ENCODE measurements around the gene ASCL5.

Gene ASCL5

DNA sequence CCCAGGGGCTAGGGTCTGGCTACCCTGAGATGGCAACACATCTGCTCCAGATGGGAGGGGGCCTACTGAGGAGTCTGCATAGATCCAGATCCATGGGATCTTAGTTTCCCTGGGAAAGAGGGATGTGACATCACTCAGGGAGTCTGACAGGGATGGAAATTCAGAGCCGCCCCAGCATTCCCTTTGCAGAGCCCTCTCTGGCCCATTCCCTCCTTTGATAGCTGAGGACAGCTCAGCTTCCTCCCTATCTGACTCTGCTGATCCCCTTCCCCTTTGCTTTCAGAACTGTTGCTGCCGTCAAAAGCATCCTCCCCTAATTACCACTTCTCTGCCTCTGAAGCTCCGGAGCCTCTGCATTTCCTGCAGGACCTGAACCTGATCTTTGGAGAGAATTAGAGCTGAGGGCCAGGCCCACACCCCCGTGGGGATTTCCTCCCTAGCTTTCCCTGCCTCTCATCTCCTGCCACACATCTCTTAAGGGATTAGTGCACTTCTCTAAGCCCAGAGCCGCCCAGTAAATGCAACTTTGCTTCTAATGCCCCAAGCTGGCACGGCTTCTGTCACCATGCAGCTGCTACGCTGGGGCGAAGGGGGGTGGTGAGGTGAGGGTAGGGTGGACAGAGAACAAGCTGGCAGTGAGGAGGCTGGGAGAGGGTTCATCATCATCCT lies 9.5 kb upstream of the ASCL5 start:
- no peak for DNase-seq

DNA sequence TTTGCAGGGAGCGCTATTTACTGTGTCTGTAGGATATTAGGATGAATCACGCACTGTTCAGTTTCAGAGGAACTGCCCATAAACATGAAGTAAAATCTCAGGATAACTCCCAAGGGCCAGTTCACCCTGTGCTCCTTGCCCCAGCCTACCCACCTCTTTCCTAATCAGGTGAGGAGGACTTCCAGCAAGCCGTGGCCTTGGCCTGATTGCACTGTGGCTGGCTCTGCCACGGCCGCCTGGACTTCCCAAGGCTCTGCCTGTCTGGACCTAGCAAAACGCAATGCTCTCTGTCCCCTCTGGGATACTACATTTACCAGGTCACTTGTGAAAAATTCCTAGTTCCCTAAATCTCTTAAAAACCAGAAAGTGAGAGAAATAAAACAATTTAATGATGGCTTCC lies 7.4 kb upstream of the ASCL5 start:
- DNase-seq: no peak

DNA sequence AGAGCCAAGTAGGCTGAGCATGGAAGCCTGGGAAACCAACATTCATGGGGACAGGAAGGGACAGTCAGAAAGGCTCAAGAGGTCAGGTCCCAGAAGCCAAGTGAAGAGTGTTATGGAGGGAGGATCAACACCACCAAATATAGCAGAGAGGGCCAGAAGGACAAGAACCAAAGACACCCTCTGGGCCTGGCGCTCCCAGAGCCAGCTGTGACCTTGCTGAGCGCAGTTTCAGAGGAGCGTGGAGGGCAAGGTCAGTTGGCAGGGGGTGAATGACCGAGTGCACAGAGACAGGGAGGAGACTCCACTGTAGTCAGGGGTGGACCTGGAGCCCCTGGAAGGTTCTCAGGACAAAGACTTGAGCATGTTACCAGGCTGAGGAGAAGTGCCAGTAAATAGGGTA lies 4.4 kb upstream of the ASCL5 start:
- no peak for DNase-seq

DNA sequence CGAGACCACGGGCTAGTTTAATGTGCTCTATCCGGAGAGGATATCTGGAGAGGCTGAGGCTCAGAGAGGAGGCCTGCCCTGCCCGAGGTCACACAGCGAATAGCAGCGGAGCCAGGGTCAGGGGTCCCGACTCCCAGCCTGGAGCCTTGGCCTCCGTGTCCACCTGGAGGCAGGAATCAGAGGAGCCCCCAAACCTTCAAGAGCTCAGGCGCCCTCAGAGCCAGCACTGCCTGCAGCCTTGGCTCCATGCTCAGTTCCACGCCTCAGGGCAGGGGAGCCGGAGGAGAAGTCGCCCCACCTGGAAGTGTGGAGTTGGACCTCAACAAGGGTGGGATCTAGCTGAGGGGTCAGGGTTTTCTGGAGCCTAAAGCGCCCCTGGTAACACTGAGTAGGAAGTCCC lies 2.0 kb upstream of the ASCL5 start:
- DNase-seq: no peak

DNA sequence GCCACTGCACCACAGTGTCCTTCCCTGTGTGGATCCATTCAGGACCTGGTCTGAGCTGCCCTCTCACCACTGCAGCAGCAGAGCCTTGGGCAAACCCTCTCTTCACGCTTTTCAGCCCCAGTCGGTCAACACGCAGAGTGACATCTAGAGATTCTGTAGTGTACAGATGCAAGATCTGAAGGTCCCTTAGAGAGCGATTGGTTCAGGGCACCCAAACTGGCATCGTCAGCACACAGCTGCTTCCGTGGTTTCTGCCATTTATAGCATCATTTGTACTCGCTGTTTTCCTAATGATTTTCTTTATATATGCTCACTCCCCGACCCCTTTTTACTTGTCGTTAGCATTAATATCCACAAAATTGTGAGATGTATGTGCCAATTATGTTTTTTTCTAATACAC lies 1.5 kb upstream of the ASCL5 start:
- DNase-seq: no peak

DNA sequence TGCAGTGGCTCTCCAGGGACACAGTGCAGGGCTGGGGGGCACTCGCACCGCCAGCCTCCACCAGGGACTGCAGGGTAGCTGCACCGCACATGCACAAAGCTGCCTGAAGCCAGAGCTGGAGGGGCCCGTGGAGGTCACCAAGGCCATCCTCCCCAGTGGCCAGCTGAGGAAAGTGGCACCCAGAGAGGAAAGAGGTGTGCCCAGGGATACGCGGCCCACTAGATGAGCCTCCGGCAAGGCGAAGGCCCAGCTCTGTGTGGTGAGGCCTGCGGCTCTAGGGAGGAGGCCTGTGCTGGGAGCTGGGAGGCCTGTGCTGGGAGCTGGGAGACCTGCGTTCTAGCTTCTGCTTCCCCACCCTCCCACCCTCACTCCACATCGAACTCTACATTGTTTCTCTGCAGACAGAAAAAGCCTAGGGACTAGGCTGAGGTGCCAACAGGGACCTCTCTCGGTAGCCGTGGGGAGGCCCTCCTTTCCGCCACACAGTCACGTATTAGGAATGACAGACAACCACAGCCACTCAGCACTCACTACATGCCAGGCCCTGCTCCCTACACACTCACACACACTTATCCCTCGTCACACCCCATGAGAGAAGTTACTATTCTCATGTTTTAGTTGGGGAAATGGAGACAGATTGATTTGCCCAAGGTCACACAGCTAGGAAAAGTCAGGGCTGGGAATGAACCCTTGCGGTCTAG lies 921 bp upstream of the ASCL5 start:
- DNase-seq: no peak

DNA sequence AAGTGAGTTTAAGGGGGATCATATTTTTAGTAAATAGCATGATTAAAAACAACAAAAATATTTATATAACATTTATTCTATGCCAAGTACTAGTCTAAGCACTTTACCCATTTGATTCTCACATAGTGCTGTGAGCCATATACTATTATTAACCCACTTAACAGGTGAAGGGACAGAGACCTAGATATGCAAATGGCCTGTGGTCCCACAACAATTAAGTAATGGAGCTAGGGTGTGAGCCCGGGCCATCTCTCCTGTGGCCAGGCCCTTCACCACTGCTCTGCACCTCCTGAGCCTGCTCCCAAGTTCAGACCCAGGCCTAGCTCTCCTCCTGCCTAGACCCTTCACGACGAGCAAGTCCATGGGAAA lies 537 bp downstream of the ASCL5 start:
- DNase-seq: no peak

DNA sequence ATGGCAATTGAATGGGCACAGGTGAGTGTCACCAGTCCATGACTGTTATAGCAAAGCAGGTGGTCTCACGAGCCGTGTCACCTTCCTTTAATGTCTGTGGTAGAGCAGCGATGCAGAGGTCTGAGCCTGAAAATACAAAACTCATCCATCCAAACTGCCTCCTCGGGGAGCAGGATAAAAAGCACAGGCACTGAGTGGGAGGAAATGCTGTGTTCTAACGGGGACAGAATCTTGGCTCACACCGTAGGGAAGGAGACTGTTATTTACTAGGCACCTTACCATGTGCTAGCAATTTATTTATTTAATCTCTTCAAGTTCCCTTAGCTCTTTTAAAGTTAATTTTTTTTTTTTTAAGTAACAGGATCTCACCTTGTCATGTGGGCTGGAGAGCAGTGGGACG lies 1.2 kb downstream of the ASCL5 start:
- DNase-seq: no peak

DNA sequence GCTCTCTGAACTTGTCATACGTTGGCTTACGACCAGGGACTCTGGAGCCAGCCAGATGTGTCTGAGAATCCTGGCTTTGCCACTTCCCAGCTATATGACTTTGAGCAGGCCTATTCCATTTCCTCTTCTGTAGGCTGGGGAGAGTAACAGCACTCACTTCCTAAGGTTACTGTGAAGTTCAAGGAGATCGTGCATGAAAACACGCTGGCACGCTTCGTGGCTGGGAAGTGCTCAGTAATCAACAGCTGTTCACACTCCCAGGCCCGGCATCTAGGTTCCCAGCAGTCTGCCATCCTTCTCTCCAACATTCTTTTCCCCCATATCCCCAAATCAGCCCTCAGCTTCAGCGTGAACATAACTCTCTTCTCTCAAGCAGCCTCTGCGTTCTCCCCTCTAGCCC lies 2.0 kb downstream of the ASCL5 start:
- DNase-seq: no peak

DNA sequence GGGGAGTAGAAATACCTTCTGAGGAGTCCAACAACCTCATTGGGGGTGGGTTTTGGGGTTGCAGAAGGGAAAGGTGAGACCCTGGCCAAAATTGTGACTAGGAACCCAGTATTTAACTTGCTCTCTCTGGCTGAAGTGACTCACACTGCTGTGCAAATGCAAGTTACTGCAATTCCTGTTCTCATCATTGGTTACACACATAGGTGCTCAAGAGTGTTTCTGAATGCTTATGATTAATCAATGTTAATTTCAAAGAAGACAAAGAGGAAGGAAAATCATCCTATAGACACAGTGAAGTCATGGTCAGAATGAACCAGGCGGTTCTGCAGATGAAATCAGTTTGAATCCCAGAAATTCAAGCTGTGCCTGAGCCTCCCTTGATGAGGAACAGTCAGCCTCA lies 3.1 kb downstream of the ASCL5 start:
- DNase-seq: no peak

DNA sequence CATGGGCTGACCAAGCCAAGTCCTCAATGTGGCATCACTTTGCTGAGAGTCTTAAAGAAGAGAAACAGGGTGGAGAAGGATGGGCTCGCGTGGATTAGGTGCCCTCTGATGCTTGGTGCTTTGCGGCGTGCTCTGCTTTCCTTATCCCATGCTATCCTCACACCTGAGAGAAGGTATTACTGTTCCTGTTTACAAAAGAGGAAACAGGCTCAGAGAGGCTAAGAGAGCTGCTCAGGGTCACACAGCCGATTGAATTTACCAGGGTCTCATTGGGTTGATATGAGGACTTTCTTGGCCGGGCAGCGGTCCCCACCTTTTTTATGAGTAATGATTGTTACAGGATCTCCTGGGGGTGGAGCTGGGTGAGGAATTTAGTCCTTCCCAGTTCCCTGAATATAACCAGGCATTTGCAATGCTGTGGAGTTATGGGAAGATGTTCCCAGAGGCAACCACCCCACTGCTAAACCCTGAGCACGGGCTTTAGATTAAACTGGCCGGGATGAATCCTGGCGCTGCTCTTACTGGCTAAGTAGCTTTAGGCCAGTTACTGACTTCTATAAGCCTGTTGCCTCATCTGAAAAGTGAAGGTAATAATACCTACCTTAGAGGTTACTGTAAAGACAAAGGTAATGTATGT lies 4.5 kb downstream of the ASCL5 start:
- DNase-seq: no peak

DNA sequence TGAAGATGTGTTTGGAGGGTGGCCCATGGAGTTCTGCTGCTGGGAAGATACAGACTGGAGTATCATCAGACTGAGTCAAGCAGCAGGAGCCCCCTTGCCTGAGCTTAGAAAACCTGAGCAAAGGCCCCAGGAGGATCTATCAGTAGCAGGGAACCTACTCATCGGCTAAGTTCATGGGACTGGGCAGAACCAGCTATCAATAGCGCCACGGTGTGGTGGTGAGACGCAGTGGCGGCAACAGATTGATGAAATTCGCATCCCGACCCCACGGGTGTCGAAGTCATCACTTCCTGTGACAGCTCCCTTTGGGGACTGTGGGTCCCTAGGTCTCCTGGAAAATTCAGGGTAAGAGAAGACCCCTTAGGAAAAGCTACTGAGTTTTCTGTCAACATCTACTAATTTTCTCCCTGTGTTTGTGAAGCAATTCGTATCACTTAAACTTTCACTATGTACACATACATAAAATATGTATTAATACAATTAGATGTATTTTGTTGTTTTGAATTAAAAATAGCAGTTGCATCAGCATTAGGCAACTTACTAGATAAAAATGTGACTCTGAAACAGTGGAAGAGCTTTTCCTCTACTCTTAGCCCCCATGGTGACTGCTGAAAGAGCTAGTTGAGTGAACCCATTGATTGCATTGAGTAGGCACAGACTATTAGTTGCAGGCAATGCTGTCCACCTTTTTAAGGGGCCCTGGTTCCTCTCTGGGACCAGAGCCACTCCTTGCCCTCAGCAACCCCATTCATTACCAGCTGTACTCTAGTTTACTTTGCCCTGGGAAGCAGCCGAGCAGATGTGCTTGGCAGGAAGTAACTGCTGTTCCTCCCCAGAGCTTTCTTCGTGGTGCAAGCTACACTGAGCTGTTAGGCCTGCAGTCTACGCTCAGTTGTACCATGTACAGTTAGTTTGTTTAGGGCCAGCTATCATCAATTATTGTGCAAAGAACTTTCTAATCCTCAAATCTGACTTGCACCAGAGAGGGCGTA lies 7.5 kb downstream of the ASCL5 start:
- peak; percentile 66 for DNase-seq

DNA sequence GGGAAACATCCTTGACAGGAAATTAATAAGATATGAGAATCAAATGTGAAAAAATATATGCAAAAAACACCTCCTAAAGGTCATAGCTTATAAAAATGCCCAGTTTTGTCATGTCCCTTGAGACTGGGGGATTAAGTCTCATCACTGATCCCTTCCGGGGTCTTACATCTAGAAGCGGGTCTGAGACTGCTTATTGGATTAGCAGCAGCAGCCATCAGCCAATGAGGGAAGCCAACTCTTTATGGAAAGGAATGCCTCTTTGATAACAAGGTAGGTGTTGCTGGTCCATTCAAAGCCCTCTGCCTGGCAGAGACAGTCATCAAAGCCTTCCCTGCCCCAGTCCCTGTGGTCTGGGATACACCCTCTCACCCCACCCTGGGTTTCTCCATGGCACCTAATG lies 10.9 kb downstream of the ASCL5 start:
- no peak for DNase-seq

DNA sequence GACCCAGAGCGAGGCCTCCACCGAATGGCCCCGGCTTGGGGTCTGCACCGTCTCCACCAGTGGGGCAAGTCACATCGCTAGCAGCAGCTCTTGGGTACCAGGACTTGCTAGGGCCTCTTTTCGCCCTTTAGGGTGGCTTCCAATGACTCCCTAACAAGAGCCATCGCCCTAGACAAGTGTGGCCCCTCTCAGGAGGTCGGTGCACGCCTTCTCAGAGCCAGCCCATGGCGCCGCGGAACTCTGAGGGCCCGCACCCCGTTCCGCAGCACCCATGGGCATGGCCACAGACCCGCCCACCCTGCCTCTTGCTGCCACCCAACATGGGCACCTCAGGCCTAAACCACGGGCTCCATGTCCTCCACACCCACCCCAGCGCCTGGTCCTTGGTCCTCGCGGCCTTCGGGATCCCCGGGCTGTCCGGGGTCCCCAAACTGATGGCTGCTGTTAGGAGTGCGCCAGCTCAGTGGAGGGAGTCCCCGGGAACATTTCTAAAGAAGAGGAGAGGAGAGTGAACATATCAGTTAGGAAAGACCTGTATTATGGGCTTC lies 11.5 kb downstream of the ASCL5 start:
- peak; percentile 6 for DNase-seq

DNA sequence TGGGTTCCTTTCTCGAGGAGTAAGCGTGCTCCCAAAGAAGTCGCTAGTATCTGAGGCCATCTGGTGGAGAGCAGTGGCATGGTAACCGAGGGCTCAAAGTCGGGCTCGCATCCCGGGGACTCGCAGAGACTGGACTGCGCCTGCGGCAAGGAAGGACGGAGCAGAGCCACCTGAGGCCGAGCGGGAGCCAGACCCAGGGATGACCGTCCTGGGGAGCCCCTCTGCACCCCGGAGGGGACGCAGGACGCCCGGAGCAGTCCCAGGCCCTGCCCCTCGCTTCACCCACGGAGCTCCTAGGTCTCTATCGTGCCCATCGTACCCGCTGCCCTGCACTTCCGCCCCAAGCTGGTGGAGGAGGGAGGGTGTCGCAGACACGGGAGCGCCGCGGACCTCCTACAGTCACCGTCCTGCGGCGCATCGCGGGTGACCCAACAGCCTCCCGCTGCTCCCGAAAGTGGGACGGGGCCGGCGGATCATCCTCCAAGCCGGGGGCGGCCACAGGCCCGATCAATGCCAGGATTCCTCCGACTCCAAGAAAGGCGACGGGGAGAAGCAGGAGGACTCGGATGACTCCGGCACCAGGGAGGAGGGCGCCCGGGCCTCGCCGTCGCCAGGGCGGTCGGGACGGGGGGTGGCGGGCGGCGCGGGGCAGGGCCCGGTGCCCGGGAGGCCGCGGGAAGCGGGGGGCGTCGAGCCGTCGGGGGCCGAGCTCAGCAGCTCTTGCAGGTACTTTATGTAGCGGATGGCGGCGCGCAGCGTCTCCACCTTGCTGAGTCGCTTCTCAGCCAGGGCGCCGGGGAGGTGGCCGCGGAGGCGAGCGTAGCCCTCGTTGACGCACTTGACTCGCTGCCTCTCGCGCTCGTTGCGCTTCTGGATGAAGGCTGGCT lies 12.5 kb downstream of the ASCL5 start:
- peak; percentile 77 for DNase-seq

DNA sequence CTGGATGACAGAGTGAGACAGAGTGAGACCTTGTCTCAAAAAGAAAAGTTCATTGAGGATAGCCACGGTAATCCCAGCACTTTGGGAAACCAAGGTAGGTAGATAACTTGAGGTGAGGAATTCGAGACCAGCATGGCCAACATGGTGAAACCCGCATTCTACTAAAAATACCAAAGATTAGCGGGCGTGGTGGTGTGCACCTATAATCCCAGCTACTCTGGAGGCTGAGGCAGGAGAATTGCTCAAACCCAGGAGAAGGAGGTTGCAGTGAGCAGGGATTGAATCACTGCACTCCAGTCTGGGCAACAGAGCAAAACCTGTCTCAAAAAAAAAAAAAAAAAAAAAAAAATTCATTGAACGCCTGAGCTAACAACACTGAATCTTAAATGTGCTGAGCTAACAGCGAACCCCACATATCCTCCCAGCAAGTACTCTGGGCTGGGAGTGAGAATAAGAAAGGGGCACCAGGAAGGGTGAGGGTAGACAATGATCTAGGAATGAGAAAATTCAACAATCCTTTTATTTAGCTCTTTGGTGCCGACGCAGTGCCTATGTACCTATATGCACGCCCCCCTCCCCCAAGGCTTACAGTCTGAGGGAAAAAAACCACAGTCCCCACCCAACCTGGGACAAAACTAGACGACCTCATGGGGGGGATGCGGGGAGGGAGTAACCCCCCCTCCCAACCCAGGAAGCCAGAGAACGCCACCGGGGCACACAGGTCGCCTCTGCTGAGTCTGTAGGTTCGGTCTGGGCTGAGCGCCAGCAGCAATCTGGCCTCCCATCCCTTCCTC lies 13.3 kb downstream of the ASCL5 start:
- no peak for DNase-seq

DNA sequence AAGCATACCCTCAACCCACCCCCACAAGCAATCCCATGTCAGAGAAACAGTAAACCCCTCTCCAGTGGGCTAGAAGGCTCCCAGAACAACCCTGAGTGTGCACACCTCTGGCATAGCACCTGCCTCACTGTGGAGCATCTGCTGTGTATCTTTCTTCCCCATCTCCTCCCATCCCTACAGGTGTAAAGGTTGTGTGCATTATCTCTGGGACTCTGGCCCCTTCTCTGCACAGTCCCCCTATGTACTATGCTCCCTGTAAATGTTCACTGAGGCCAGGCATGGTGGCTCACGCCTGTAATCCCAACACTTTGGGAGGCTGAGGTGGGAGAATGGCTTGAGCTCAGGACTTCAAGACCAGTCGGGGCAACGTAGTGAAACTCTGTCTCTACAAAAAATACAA lies 14.1 kb downstream of the ASCL5 start:
- no peak for DNase-seq

DNA sequence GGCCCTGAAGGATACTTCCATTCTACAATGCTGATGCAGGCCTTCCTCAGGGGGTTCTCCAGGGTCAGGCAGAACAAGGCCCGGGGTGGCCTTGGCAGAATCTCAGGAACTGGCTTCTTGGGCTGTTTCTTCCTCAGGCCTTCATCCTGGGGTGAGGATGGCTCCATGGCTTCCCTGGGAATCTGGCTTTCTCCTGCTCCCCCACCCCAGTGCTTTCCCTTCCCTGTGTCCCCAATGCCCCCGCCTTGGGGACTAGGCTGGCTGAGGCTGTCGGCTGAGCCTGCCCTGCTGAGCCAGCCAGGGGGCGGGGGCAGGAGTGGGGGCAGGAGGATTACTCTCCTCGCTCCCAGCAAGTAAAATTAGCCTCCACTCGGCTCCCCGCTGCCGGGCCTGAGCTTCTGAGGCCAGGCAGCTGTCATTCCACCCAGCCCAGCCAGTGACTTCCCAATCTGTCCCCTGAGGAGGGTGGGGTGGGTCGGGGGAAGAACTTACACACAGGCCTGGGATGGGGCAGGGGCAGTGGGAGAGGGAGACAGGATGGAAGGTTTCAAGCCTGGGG lies 14.7 kb downstream of the ASCL5 start, which contains the start of gene CACNA1S:
Gene CACNA1S, minus strand, starts transcription at position 254 of the 559 bp plus-strand sequence. Its CDS starts 87 bp downstream, at position 167.
- no peak for DNase-seq

DNA sequence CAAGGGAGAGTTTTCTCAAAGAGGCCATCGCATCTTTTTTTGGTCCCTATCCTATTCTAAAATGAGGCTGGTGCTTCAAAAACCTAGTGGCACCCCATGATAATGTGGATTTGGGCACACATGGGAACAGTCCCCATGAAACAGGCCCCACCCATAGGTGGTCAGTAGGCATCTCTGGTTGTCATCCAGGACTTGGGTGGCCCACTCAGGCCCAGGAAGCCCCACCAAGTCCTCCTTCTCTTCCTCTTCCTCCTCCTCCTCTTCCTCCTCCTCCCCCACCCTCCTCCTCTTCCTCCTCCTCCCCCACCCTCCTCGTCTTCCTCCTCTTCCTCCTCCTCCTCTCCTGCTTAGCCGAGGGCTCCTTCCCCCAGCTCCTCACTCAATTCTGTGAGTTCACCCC lies 15.3 kb downstream of the ASCL5 start:
- no peak for DNase-seq

DNA sequence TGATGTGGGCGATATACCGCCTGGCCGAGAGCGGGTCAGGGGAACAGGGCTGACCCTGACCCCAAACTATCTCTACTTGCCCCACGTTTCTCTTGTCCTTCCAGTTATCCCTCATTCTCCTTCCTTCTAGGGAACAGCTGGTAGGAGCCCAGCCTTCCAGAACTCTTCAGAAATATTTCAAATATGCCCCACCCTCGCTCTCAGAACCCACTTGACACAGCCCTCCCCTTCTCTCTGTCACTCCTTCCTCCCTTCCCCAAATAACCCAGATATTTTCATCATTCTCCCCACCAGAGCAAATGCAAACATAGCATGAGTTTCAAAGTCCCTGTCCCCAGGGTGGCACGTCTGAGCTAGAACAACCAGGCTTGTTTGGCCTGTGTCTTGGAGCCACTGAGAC lies 15.8 kb downstream of the ASCL5 start:
- DNase-seq: no peak

DNA sequence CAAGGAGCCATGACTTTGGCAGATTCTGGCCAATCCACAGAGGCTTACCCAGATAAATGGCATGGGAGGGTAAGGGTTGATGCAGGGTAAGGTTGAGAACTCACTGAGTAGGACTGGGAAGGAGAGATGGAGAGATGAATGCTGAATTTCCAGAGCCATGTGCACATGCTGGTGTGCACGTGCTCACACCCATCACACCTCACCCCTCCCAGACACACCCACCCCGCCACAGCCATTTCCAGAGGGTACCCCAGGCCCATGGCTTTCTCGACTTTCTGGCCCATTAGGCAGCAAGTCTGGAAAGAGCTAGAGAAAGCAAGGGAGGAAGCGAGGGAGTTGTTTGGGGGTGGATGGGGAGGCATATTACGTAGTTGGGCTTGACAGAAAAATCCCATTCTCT lies 16.4 kb downstream of the ASCL5 start:
- no peak for DNase-seq

All from CD4-positive, alpha-beta T cell treated with Interleukin-17A for 4 hours (primary cell).